ENCODE results near the gene TTLL11.
"Not testable (repeated sequence)": the region's sequence is repeated elsewhere in the genome, so short reads cannot be mapped to it uniquely, and the experiment has no call there.

The TTLL11 gene

GRCh38 chr9:121807823-121808278 is 285.3 kb downstream of the TTLL11 start:
- DNase-seq, result no peak

GRCh38 chr9:121807069-121807822 is 285.9 kb downstream of the TTLL11 start:
- DNase-seq, result no peak

- DNase-seq, result no peak
Measured at GRCh38 chr9:121802753-121803152, 290.4 kb downstream of the TTLL11 start.

- no peak for DNase-seq
Measured at GRCh38 chr9:121801579-121801978, 291.5 kb downstream of the TTLL11 start.

- no peak for DNase-seq
Measured at GRCh38 chr9:121800376-121800775, 292.7 kb downstream of the TTLL11 start.

- DNase-seq, result no peak
Measured at GRCh38 chr9:121798941-121799340, 294.2 kb downstream of the TTLL11 start.

- DNase-seq, result no peak
Measured at GRCh38 chr9:121797081-121797480, 296.0 kb downstream of the TTLL11 start.

GRCh38 chr9:121794334-121794733 is 298.8 kb downstream of the TTLL11 start:
- DNase-seq, result not testable (repeated sequence)

GRCh38 chr9:121792476-121792875 is 300.6 kb downstream of the TTLL11 start:
- not testable (repeated sequence) for DNase-seq

GRCh38 chr9:121790841-121791240 is 302.3 kb downstream of the TTLL11 start:
- no peak for DNase-seq

- no peak for DNase-seq
Measured at GRCh38 chr9:121788686-121789366, 304.3 kb downstream of the TTLL11 start.

GRCh38 chr9:121786998-121787422 is 306.1 kb downstream of the TTLL11 start:
- DNase-seq, result no peak

- no peak for DNase-seq
Measured at GRCh38 chr9:121786543-121786948, 306.6 kb downstream of the TTLL11 start.

GRCh38 chr9:121785673-121786542 is 307.2 kb downstream of the TTLL11 start:
- no peak for DNase-seq

GRCh38 chr9:121784731-121785411 is 308.2 kb downstream of the TTLL11 start:
- no peak for DNase-seq

GRCh38 chr9:121783521-121784507 is 309.3 kb downstream of the TTLL11 start:
- DNase-seq, result no peak

GRCh38 chr9:121783111-121783510 is 310.0 kb downstream of the TTLL11 start:
- no peak for DNase-seq

- no peak for DNase-seq
Measured at GRCh38 chr9:121782514-121783110, 310.5 kb downstream of the TTLL11 start.

GRCh38 chr9:121781701-121782464 is 311.2 kb downstream of the TTLL11 start:
- no peak for DNase-seq

GRCh38 chr9:121781145-121781548 is 312.0 kb downstream of the TTLL11 start:
- no peak for DNase-seq

Measured in CD4-positive, alpha-beta T cell treated with Interleukin-17A for 1 hour (primary cell).